Ovary (tissue), 3 donors: ENCODE results near the gene OSBPL6.

ENCODE experiments used
- POLR2A ChIP-seq: fragments of 450-650 bp; IDR thresholded peaks from one replicate; pipeline ENCODE4 v1.6.1; 2017; ENCODE audit warnings: antibody characterized with exemption, mild to moderate bottlenecking, moderate library complexity
- TF ChIP-seq, protein P1 (sequence below), 3 donors: fragments of 450-650 bp in 2 of 3; fragments of 200-600 bp in 1 of 3; IDR thresholded peaks; one replicate each; pipeline versions ENCODE4 v1.5.1 to v1.8.0; 2016 to 2022; ENCODE audit warnings: antibody characterized with exemption in 3 of 3, mild to moderate bottlenecking in 1 of 3
- donor health status: DM: no; HTN: no; CAD: no.

- TF ChIP-seq, protein P1, sequence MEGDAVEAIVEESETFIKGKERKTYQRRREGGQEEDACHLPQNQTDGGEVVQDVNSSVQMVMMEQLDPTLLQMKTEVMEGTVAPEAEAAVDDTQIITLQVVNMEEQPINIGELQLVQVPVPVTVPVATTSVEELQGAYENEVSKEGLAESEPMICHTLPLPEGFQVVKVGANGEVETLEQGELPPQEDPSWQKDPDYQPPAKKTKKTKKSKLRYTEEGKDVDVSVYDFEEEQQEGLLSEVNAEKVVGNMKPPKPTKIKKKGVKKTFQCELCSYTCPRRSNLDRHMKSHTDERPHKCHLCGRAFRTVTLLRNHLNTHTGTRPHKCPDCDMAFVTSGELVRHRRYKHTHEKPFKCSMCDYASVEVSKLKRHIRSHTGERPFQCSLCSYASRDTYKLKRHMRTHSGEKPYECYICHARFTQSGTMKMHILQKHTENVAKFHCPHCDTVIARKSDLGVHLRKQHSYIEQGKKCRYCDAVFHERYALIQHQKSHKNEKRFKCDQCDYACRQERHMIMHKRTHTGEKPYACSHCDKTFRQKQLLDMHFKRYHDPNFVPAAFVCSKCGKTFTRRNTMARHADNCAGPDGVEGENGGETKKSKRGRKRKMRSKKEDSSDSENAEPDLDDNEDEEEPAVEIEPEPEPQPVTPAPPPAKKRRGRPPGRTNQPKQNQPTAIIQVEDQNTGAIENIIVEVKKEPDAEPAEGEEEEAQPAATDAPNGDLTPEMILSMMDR (IDR thresholded peaks at IDR 0.05), result no peak
- TF ChIP-seq POLR2A, result no peak
These were observed 167.3 kb downstream of the OSBPL6 start for GRCh38 chr2:178361588-178361987.
